Kidney capillary endothelial cell (primary cell): Measurements from ENCODE around the gene CTSD.

Experiments used
- DNase-seq: peaks from one replicate; pipeline ENCODE4 v3.0.0-alpha.2; 2018; ENCODE audit warnings: low spot score

CTSD gene

DNA sequence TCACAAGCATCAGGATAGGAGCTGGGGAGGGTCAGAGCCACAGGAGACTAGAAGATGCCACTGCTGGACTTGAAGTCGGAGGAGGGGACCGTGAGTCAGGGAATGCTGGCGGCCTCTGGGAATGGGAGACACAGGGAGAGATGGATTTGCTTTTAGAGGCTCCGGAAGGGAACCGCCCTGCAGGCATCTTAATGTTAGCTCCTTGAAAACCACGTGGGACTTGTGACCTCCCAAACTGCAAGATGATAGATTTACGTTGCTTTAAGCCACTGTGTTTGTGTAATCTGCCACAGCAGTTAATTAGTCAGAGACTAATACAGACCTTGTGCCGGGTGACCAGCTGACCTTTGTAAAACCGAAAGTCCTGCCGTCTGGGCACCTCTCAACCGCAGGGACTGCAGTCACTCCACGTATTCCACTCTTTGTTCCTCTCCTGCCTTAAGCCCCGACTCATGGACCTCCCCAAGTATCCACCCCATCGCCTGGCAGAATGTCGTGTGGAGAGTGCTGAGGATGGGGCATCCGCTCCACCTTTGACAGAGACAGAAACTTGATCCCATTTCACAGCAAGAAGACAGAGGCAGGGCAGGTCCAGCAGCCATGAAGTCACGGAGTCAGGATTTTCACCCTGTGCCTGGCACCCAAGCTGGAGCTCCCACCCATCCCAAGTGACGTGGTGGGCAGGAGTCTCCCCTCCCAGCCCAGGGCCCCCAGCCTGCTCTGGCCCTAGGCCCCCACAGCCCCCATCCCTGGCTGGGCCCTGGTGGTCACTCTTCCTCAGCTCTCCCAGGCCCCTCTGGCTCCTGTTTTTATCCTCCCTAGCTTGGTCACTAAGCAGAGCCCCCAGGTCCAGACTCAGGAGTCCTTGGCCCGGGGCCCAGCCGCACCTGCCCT, 19.4 kb upstream of the CTSD start:
- DNase-seq = no peak

DNA sequence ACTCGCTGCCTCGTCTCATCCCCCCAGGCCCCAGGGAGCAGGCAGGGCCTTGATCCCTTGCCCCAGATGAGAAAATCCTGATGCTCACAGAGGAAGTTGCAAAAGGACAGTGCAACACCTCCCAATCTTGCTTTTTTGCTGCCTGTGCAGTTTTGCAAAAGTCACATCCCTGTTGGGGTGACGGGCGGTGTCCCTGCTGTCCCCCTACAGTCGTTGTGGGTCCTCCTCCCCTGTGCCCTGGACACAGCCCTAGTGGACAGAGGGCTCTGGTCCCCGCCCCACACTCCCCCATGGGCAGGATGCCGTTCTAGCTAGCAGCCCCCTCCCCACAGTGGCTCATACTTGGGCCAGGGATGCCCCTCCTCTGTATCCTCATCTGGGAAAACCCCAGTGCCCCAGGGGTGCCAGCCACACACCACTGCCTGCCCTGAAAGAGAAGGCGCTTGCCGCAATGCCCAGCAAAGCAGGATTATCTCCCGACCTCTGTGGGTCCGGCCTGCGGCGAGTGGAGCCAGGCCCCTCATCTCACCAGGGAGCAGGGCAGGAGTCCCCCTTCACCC, 18.4 kb upstream of the CTSD start:
- DNase-seq = no peak

- no peak for DNase-seq
Measured at GRCh38 chr11:1781593-1781975, 17.9 kb upstream of the CTSD start.

GRCh38 chr11:1780700-1781592, 17.2 kb upstream of the CTSD start:
- no peak for DNase-seq

- no peak for DNase-seq
Measured at GRCh38 chr11:1779806-1780699, 16.3 kb upstream of the CTSD start.

GRCh38 chr11:1779034-1779805, 15.5 kb upstream of the CTSD start:
- no peak for DNase-seq

DNA sequence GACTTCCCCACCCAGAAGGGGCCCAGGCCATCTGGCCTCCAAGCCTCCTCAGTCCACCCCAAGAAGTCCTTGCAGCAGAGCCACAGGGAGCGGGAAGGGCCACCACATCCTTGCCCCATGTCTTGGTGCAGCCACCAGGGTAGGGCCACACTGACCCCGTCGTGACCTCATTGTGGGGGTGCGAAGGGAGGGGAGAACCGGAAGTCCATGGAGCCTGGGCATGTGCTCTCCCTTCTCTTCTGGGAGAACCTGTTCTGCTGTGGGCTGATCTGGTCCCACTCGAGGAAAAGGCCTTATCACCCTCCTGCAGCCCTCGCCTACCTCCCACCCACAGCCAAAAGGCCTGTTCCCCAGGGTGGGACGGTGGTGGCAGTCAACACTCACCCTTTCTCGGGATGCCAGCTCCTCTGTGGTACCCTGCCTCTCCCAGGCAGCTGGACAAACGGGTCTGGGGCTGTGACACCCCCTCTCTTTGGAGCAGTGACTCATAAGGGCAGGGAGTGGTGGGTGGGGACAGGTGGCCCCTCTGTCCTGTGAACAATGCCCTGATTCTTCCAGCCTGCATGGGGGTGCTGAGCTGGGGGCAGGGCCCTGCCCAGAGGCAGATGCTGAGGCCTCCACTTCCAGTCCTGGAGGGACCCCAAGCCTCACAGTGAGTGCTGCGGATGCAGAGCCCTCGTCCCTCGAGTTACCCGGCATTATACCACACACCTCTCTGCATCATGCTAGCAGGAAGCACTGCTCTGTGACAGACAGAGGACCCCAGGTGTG, 14.6 kb upstream of the CTSD start:
- no peak for DNase-seq

- no peak for DNase-seq
Measured at GRCh38 chr11:1777737-1778136, 14.0 kb upstream of the CTSD start.

DNA sequence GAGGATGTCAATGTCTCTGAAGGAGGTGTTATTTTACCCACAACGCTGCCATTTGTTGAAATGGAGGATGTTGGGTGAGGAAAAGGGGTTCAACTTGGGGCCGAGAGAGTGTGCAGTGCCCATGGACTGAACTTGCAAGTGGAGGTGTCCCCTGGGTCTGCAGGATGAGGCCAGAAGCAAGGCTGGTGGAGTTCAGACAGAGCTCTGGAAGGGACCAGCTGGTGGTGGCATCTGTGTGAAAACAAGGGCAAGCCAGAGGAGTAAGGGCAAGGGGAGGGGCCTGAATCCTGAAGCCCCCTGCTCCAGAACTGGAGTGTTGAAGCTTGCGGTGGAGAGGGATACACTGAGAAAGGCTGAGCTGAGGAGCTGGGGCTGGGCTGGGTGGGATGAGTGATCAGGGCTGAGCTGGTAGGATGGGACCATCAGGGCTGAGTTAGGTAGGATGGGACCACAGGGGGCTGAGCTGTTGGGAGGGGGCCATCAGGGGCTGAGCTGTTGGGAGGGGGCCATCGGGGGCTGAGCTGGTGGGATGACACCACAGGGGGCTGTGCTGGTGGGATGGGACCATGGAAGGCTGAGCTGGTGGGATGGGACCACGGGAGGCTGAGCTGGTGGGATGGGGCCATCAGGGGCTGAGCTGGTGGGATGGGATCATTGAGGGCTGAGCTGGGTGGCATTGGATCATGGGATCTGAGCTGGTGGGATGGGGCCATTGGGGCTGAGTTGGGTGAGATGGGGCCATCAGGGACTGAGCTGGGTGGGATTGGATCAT, 13.4 kb upstream of the CTSD start:
- DNase-seq = no peak

DNA sequence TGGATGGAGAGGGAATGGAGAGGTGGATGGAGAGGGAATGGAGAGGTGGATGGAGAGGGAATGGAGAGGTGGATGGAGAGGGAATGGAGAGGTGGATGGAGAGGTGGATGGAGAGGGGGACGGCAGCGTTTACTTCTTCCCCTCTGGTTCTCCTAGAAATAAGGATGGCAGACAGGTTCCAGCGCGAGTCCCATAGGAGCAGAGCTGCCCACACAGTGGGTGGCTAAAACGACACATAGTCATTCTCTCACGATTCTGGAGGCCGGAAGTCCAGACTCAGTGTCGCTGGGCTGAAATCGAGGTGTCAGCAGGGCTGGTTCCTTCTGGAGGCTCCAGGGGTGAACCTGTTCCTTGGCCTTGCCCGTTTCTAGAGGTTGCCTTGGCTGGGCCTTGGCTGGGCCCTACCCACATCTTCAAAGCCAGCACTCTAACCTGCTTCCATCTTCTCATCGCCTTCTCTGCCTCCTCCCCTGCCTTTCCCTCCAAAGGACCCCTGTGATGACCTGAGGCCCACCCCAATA, 12.7 kb upstream of the CTSD start:
- no peak for DNase-seq

DNA sequence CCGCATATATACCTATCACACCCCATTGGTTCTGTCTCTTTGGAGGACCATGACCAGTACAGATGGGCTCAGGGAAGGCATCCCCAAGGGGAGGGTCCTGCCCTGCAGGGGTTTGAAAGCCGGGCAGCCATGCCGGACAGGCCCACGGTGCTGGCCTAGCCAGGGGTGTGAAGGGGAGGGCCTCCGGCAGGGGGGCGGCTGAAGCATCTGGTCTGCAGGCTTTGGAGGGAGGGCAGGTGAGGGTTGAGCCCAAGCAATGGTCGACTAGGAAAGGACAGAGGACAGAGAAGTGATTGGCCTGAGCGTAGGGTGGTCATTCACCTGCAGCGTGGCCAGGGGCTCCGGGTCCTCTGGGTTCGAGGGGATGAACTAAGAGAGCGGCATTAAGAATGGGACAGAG, 11.2 kb upstream of the CTSD start:
- DNase-seq = no peak

DNA sequence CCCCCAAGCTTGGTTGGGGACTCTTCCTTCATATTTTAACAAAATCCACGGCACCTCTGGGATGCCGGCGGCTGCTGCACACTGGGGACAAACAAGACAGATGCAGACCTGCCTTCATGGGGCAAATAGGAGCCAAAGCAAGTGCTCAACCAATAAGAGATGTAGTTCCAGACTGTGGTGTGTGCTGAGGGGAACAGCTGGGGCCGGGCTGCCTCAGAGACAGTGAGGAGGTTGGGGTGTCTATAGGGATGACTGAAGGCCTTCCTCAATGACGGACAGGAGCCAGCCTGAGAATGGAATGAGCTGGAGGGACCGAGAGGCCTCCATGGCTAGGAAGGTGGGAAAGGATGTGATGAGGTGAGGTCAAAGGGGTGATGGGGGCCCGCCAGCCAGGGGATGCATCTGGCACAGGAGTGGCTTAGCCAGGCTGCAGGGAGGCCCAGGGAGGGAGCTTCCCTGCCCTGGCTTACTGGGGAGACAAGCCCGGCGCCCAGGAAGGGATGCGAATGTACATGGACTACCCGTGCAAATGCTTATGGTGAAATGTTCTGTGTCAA, 10.3 kb upstream of the CTSD start:
- DNase-seq = no peak

DNA sequence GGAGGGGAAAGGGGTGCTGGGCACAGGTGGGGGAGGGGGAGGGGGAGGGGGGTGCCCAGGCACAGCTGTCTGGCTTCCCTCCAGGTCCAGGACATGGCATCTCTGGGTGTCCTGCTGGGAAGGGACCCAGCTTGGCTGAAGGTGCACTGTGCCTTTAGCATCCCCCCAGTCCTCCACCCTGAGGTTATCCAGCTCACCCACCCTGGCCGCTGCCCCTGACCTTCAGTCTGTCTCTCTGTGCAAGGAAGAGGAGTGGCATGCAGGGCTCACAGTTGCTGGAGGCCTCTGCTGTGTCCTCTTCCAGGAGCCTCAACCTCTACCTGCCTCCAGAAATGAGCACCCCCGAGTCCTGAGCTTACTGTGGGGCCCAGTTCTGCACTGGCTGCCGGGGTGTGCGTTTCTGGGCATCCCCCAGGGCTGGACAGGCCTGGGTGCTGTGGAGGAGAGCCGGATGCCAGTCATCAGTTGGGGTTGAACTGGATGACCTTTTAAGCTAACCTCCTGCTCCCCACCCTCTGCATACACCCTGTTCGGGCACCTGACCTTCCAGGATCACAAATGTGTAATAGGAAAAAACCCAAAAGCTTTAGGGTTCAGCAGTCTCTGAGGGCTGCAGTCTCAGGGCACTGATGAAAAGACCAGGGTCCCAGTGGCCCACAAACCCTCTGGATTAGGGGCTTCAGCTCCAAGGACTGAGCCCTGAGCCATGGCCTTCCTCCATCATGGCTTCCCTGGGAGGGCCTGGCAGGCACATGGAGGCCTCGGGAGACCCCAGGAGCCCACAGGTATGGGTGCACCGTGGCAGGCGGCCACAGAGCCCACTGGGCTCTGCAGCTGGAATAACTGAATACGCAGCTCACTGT, 9.6 kb upstream of the CTSD start:
- DNase-seq = no peak

GRCh38 chr11:1772270-1773130, 8.8 kb upstream of the CTSD start:
- peak; percentile 69 for DNase-seq

DNA sequence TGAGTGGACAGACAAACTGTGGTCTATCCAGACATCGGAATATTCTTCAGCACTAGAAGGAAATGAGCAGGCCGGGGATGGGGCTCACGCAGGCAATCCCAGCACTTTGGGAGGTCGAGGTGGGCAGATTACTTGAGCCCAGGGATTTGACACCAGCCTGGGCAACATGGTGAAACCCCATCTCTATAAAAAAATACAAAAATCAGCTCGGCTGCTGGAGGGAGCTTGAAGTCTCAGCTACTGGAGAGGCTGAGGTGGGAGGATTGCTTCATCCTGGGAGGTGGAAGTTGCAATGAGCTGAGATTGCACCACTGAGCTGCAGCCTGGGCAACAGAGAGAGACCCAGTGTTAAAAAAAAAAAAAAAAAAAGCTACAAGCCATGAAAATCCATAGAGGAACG, 8.0 kb upstream of the CTSD start:
- DNase-seq = no peak

DNA sequence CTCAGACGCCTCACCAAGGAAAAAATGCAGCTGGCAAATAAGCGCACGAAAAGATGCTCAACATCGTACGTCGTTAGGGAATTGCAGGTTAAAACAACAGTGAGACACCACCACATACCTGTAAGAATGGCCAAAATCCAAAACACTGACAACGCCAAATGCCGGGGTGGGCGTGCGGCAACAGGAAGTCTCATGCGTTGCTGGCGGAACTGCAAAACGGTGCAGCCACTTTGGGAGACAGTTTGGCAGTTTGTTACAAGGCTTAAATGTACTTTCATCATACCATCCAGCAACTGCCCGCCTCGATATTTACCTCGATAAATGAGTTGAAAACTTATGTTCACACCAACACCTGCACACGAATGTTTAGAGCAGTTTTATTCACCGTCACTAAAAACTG, 7.5 kb upstream of the CTSD start:
- no peak for DNase-seq

DNA sequence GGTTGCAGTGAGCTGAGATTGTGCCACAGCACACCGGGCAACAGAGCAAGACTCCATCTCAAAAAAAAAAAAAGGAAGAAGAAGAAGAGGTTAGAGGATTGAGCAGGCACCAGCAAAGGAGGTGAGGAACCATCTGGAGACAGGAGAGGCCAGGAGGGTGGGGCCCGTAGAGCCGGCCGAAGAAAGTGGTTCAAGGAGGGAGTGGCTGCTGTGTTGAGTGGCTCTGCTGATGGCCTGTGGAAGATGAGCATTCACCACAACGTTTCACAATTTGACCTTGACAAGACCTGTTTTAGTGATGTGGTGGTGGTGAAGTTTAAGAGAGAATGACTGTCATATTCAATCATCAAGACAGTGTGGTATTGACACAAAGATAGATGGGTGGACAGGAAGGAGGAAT, 6.8 kb upstream of the CTSD start:
- DNase-seq = no peak
